ENCODE measurements around the gene POM121C.
"Not testable (repeated sequence)": the region's sequence is repeated elsewhere in the genome, so short reads cannot be mapped to it uniquely, and the experiment has no call there.

- not testable (repeated sequence) for TF ChIP-seq CTCF, PBX3 (IDR thresholded peaks at IDR 0.05)
Measured at GRCh38 chr7:75374144-75374518, 112.0 kb downstream of the POM121C start.
